Measurements from ENCODE around the gene NEK10.

DNA sequence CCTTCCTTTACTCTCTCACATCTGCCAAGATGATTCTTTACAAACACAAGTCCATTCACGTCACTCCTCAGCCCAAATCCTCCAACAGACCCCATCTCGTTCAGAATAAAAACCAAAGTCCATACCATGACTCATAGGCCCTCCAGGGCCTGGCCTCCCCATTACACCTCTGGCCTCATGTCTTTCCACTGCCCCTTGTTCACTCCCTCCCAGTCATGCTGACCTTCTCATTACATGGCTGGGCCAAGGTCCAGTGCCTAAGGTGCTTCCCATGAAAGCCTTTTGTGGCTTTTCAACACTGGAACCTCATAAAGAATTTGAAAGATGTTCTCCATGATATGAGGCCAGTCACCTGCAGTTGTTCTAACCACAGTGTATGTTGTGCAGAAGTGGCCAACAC is 44.5 kb downstream of the NEK10 start:
- TF ChIP-seq, protein P1, sequence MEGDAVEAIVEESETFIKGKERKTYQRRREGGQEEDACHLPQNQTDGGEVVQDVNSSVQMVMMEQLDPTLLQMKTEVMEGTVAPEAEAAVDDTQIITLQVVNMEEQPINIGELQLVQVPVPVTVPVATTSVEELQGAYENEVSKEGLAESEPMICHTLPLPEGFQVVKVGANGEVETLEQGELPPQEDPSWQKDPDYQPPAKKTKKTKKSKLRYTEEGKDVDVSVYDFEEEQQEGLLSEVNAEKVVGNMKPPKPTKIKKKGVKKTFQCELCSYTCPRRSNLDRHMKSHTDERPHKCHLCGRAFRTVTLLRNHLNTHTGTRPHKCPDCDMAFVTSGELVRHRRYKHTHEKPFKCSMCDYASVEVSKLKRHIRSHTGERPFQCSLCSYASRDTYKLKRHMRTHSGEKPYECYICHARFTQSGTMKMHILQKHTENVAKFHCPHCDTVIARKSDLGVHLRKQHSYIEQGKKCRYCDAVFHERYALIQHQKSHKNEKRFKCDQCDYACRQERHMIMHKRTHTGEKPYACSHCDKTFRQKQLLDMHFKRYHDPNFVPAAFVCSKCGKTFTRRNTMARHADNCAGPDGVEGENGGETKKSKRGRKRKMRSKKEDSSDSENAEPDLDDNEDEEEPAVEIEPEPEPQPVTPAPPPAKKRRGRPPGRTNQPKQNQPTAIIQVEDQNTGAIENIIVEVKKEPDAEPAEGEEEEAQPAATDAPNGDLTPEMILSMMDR (IDR thresholded peaks at IDR 0.05): no peak
- TF ChIP-seq POLR2A (IDR thresholded peaks at IDR 0.05): no peak
